ENCODE data around the gene GRM2.
A peak's percentile ranks its signal among the peaks of the same experiment; 100 is the strongest.
"Not testable (repeated sequence)": the region's sequence is repeated elsewhere in the genome, so short reads cannot be mapped to it uniquely, and the experiment has no call there.

GRM2 gene

GRCh38 chr3:51729042-51729633, 22.3 kb downstream of the GRM2 start:
- DNase-seq, result no peak

- no peak for DNase-seq
Observed at GRCh38 chr3:51733859-51734571, 27.1 kb downstream of the GRM2 start.

- peak; percentile 2 for DNase-seq
Observed at GRCh38 chr3:51734572-51734907, 27.7 kb downstream of the GRM2 start.

GRCh38 chr3:51735039-51735438, 28.2 kb downstream of the GRM2 start:
- no peak for DNase-seq

GRCh38 chr3:51735950-51736349, 29.1 kb downstream of the GRM2 start:
- DNase-seq, result no peak

- DNase-seq, result no peak
Observed at GRCh38 chr3:51739110-51739509, 32.2 kb downstream of the GRM2 start.

- not testable (repeated sequence) for DNase-seq
Observed at GRCh38 chr3:51742320-51742719, 35.5 kb downstream of the GRM2 start.

- DNase-seq, result not testable (repeated sequence)
Observed at GRCh38 chr3:51742978-51743377, 36.1 kb downstream of the GRM2 start.

GRCh38 chr3:51747840-51748239, 41.0 kb downstream of the GRM2 start:
- no peak for DNase-seq

- no peak for DNase-seq
Observed at GRCh38 chr3:51748327-51748726, 41.5 kb downstream of the GRM2 start.

GRCh38 chr3:51750878-51751277, 44.0 kb downstream of the GRM2 start:
- DNase-seq, result no peak

- DNase-seq, result no peak
Observed at GRCh38 chr3:51751287-51751686, 44.4 kb downstream of the GRM2 start.

- not testable (repeated sequence) for DNase-seq
Observed at GRCh38 chr3:51753763-51754750, 47.2 kb downstream of the GRM2 start.

GRCh38 chr3:51759203-51759602, 52.3 kb downstream of the GRM2 start:
- no peak for DNase-seq

Data from CD4-positive, alpha-beta T cell treated with Interleukin-17A for 1 hour (primary cell).